ENCODE measurements around the gene TRIP6.
"Not testable (repeated sequence)": the region's sequence is repeated elsewhere in the genome, so short reads cannot be mapped to it uniquely, and the experiment has no call there.

TRIP6 gene

DNA sequence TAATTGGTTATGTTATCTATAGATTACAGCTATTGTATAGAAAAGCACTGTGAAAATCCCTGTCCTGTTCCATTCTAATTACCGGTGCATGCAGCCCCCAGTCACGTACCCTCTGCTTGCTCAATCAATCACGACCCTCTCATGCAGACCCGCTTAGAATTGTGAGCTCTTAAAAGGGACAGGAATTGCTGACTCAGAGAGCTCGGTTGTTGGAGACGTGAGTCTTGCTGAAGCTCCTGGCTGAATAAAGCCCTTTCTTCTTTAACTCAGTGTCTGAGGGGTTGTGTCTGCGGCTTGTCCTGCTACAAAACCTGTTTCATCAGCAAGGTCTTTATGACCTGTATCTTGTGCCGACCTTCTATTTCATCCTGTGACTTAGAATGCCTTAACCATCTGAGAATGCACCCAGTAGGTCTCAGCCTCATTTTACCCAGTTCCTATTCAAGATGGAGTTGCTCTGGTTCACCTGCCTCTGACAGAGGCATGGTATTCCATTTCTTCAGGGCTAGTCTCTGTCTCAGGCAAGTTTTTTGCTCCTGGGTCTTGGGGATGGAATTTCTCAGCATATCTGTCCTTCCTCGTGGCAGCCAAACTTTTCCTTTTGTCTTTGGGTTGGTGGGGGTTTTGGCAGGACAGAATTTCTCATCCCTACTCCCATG, 52.7 kb downstream of the TRIP6 start:
- not testable (repeated sequence) for DNase-seq

DNA sequence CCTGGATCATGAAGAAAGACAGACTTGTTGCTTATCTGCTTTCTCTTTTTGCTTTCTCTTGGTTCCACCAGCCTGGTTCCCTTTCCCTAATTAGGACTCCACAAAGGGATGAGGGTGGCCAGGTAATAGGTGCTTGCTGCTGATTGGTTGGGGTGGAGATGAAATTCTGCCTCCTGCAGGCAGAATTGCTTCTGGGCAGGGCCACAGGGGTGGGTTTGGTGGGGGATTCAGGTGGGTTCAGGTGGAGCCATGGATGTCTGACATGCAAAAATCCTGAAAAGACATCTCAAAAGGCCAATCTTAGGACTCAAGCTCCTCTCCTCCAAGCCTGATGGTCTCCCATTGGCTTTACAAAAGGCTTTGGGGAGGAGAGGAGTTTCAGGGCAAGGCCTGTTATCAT, 53.9 kb downstream of the TRIP6 start:
- no peak for DNase-seq

Measured in NCI-H524 (cell line).